GM03348 (cell line): ENCODE results near the gene TMEM100.
A peak's percentile ranks its signal among the peaks of the same experiment; 100 is the strongest.

ENCODE experiments used
- DNase-seq: peaks from one replicate; pipeline ENCODE4 v3.0.0; 2012; ENCODE audit warnings: low spot score

Gene TMEM100

DNA sequence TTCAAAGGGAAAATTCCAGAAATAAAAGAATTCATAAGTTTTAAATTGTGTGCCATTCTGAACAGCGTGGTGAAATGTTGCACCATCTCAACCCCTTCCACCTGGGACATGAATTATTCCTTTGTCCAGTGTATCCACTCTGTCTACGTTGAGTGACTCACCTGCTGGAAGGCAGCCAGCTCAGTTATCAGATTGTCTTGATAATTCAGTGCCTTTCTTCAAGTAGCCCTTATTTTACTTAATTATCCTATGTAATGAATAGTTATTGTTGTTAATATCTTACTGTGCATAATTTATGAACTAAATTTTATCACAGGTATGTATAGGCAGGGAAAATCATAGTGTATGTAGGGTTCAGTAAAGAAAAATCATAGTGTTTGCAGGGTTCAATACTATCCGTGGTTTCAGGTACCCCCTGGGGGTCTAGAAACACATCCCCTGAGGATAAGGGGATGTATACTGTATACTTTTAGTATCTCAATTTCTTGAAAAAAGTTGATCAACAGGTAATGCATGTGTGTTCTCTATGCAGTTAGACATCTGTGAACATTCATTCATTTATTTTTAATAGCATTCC is 20.5 kb upstream of the TMEM100 start:
- DNase-seq, result no peak

DNA sequence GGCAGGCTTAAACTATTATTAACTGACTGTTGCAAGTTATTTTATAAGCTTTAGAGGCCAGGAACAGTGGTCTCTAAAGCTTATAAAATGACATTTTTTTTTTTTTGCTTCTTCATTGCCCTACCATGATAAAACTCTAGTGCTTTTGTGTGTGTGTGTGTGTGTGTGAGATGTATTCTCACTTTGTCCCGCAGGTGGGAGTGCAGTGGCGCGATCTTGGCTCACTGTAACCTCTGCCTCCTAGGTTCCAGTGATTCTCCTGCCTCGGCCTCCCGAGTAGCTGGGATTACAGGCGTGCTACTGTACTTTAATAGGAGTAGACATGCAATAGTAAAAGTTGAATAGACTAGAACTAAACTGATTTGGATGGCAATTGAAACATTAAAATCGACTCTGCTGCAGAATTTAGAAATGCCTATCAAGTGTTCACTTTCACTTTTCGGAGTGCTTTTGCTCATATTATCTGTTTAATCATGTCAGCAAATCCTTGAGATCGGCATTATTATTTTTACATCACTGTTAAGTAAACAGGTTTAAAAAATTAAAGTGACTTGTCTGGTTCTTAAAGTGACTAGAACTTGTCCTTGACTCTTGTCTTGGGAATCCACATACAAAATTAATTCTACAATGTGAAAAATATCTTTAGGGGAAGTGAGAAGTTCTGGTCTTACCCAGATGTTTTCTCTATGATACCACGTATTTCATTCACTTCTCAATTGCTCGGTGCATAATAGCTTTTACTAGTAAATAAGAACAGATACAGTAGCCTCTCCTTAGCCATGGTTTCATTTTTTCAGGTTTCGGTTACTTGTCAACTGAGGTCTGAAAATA is 19.8 kb upstream of the TMEM100 start:
- DNase-seq, result no peak

DNA sequence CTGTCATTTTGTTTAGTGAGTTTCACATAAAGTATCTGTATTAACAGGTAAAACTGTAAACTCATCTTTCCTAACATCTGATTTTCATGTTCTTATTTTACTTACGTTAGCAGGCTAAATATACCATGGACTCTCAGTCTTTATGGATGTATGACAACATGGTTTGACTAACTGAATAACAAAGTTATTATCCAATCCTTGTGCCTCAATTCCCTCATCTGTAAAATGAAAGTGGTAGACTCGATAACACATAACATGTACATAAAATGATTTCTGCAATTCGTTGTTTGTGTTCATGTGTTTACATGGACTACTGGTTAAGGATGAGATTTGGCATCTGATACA is 18.7 kb upstream of the TMEM100 start:
- DNase-seq, result no peak

DNA sequence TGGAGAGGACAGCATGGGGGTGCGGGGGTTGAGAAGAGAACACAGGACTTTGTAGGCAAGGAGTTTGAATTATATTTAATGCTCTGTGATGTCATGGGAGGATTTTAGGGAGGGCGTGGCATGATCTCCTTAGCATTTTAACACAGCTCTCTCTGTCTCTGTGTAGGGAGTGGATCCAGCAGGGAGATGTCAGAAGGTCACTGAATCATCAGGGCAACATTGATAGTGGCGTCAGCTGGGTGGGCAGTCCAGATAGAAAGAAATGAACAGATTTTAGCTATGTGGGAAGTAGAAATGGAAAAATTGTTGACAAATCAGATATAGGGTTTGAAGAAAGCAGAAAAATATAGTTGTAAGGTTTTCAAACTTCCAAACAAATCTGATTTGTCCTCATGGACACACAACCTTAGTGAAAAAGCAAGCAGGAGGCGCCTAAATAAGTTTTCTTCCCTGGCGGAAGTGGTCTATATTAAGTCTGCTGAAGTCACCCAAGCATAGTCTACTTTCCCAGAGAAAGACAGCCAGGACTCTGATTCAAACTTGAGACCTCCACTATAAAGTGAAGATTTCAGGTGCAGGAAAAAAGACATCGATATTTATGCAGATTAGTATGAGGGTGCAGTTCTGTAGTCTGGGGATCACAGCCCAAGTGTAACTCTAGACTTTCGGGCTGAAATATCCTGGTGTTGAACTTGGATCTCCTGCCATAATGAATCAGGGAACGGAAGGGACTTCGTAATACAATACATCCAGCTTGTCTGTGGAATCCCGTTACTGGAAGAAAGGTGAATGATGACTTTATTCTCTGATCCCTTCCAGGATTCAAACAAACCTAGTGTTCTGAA is 18.1 kb upstream of the TMEM100 start:
- DNase-seq, result no peak

DNA sequence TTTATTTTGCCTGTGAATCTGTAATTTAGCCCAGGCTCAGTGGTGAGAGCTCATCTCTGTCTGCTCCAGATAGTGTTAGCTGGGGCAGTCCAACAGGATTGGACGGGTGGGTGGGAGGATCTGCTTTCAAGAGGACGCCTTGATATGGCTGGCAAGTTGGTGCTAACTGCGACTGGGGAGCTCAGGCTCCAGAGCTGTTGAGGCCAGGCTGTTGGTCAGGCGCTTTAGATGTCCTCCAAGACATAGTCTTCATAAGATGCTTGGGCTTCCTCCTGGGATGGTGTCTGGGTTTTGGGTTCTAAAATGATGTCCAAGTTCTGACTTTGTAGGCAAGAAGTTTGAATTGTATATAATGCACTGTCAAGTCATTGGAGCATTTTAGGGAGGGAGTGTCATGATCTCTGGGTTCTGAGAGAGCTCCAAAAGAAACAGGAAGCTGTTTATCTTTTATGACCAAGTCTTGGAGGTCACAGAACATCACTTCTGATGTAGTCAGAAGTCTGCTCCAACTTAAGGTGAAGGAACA is 15.4 kb upstream of the TMEM100 start:
- no peak for DNase-seq

DNA sequence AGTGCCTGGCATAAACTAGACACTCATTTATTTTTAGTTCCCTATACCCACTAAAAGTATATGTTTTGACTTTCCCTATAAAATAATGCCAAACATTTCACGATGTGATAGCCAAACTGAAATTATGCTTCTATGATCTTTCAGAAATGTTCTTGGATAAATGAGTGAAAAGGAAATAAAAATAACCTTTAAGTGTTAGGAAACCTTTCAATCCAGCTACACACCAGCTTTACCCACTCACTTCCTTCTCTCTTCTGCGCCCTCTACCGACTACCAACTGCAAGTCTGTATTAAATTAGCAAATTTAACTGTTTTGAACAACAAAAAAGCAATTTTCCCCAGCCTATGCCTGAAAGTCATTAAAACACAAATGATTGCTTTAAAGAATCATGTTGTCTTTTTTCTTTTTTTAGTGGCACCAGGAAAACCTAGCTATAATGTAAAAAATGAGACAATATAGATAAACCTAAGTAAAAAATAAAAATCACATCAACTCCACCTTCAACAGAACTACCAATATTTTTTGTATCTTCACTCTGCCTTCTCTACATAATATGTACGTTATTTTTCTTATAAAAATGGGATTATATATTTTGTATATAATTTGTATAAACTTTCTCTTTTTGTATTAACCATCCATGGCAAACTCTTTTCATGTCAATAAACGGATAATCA is 13.2 kb upstream of the TMEM100 start:
- peak; percentile 67 for DNase-seq

DNA sequence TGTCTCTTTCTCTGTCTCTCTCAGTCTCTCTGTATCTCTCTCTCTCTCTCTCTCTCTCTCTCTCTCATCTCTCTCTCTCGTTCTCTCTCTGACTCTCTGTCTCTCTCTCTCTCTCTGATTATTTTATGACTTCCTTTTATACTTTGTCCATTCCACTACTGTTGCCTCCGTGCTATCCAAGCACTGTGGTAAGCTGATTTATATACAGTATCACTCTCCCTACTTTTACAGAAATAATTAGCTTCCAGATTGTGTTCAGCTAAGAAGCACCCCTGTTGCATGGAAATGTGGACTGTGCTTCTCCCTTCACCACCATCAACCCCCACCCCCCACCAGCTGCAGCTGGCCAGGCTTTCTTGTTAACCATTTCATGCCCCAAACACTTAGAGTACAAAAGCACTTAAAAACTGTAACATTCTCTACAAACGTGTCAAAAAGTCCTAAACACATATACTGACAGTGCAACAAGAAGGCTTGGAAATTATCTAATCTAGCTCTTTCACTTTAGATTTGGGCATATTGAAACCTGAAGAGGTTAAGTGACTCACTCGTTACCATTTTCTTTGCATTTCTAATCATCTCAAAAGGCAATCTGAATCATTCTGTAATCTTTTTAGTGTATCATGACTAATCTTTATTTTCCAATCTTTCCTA is 11.6 kb upstream of the TMEM100 start:
- no peak for DNase-seq

DNA sequence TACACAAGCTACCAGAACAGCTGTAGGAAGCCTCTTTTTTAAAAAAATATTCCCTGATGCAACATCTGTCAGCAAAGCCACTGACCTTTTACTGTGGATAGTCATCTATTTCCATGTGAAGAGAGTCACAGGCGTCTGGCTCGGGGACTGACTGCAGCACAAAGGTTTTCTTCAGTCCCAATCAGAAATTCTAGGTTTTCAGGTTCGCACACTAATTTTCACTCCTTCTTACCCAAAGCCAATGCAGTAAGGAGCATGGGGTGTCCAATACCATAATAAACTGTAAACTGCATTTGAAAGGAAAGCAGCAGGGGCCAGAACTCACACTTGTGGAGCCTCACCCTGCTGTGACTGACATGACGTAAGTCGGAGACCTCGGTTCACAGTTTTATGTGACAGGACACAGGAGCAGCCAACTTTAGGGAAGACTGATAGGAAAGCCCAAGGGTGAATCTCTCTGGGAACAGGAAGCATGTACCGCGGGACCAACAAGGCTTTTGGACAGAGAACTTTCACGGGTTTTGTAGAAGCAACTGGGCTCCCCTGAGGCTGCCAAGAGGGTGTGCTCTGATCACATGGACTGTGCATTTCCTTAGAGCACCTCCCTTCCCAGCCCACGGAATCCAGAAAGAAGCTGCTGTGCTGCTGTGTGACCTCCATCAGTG is 9.1 kb upstream of the TMEM100 start:
- DNase-seq, result peak; percentile 53

DNA sequence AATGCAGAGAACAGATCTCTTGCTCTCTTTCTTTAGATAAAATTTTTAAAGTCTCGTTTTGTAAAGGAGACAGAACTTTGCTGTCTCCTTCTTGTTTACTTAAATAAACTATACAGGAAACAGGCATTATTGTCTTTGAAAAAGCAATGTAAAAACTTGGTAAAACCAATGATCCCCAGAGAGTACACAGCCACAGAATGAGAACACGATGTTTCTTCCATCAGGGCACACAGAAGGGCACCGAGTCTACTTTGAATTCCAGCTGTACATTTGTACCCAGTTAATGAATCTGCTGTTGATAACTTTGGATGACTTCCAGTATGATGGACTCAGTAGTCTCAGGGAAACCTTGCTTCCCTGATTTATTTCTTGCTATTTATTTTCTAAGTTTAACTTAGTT is 8.1 kb upstream of the TMEM100 start:
- no peak for DNase-seq

DNA sequence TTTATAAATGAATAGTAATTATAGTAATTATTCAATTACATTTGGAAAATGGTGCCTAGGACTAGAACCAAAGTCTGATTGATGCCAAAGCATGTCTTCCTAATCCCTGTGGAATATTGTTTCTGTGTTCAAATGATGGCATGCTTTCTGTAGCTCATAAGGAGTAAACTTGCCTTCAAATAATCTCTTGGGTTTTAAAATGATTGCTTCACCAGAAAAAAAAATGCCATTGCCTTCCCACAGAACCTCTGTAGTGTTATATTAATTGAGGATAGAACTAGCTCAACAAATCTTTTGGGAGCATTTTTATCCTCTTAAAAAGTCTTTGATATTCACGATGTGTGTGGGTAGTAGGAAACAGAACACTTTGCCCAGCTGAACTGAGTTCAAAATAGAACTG is 7.7 kb upstream of the TMEM100 start:
- no peak for DNase-seq

- DNase-seq, result no peak
Observed at GRCh38 chr17:55729484-55729883, 6.8 kb upstream of the TMEM100 start.

- no peak for DNase-seq
Observed at GRCh38 chr17:55728833-55729232, 6.2 kb upstream of the TMEM100 start.

GRCh38 chr17:55728361-55728760 is 5.7 kb upstream of the TMEM100 start:
- no peak for DNase-seq

DNA sequence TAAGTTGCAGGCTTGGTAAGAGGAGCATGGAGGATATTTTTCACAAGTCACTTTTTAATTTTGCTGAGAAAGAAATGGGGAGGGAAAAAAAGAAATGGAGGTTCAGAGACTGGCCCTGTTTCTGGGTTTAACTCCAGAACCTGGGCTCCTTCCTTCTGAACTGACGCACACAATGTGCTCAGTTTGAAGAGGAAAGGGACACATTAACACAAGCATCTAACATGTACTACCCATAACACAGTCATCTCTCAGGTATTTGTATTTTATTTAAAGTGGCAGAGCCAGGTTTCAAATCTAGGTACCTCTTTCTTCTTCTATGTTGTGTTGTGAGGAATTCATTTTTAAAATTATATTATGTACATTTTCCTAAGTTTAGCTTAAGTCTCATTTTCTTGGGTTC is 5.3 kb upstream of the TMEM100 start:
- DNase-seq, result no peak

DNA sequence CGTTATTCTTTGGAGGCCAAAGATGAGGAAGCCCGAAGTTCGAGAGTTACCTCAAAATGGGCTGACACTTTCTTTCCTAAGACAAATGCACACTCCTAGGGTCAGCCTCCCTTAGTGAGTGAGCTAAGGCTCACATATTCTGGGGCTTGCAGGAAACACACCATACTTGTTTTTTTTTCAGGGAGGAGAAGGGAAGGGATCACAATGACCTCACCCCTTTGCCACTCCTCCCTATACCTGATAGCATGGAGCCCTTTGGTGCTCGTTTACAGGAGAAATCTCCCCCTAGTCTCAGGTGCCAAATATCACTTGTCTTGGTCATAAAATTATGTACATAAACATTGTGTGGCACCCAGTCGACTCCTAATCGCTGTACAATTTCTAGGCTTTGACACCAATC is 4.6 kb upstream of the TMEM100 start:
- no peak for DNase-seq

GRCh38 chr17:55726440-55726839 is 3.8 kb upstream of the TMEM100 start:
- peak; percentile 81 for DNase-seq

DNA sequence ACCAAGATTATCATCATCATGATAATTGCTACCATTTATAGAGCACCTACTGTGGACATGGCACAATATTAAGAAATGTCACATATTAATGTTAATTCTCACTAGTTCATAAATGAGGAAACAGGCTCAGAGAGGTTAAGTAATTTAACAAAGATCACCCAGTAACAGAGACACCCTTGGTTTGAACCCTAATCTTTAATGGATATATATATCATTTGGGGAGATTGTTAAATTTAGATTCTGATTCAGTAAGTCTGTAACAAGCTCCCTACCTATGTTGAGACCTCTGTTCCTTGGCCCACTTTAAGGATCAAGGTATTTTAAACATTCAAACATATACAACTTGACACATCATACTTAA is 804 bp upstream of the TMEM100 start:
- no peak for DNase-seq

DNA sequence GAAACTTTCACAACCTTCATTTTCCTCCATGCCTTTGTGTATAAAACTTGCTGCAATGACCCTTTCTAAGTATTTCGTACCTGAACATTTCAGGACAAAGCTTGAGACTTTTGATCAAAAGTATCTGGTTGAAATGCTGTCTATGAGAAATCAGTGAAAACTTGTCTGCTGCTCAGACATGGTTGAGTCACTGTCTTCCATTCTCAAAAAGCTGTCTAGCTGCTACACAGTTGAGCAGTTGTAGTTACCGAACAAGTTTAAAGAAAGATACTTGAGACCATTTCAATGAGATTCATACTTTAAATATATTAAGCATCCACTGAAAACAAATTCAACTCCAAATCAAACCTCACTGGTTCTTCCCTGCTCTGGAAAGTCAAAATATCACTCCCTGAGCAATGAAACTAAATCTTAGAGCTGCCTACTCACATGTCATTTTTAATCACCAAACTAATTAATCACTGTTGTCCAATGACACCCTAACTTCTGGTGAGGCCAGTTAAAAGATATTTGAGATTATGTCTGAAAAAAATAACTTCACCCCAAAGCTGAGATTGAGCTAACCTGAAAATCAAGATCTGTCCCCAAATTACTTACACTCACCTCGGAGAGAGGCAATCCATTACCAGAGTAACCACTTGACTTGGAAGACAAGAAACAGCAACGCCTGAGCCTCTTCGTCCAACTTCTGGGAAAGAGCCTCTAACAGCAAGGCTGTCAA is 488 bp downstream of the TMEM100 start:
- no peak for DNase-seq

- no peak for DNase-seq
Observed at GRCh38 chr17:55720919-55721836, 1.5 kb downstream of the TMEM100 start.
